Hindlimb muscle (tissue), 1 donor: ENCODE data around the gene SERINC2. TPM values are rescaled to one million over a fixed set of nuclear protein-coding genes. Genes with fewer than 3 reads are reported as not detected.
"Not testable (repeated sequence)": the region's sequence is repeated elsewhere in the genome, so short reads cannot be mapped to it uniquely, and the experiment has no call there.

ENCODE experiments used
- DNase-seq: peaks from one replicate; pipeline ENCODE4 v3.0.0-alpha.2; 2013
- polyA plus RNA-seq: library from polyadenylated mRNA; unstranded; fragments of 120-200 nt; gene quantifications from one replicate; pipeline ENCODE4 v1.2.1, GENCODE V29; 2013; ENCODE audit not compliant: insufficient read length

The SERINC2 gene
- polyA plus RNA-seq, 1 donor: 45.1 TPM

DNA sequence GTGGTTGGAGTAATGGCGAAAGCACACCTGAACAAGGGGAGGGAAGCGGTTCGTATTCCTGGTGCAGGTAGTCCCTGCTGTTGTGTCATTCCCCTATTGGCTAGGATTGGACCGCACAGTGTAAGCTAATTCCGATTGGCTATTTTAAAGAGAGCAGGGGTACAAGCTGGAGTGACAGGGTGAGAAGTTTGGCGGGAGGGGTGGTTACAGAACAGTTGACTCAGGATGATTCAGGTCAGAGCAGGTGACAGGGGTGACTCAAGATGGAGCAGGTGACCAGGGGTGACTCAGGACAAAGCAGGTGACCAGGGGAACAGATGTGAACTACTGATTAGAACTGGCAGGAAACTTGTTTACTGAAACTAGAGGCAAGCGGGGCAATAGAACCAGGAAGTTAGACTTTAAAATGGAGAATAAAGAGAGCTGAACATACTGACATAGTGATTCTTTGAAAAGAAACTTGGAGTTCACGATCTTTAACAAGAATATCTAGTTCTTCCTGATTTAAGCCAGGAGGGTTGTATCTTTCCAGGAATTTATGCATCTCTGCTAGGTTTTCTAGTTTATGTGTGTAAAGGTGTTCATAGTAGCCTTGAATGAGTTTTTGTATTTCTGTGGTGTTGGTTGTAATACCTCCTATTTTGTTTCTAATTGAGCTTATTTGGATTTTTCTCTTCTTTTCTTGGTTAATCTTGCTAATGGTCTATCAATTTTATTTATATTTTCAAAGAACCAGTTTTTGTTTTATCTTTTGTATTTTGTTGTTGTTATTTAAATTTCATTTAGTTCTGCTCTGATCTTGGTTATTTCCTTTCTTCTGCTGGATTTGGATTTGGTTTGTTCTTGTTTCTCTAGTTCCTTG is 58.7 kb downstream of the SERINC2 start:
- not testable (repeated sequence) for DNase-seq

DNA sequence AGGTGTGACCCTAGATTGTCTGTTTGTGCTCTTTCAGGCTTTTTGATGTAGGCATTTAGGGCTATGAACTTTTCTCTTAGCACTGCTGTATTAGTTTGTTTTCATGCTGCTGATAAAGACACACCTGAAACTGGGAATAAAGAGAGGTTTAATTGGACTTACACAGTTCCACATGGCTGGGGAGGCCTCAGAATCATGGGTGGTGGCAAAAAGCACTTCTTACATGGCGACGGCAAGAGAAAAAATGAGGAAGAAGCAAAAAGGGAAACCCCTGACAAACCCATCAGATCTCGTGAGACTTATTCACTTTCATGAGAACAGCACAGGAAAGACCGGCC is 59.3 kb downstream of the SERINC2 start:
- DNase-seq: not testable (repeated sequence)

DNA sequence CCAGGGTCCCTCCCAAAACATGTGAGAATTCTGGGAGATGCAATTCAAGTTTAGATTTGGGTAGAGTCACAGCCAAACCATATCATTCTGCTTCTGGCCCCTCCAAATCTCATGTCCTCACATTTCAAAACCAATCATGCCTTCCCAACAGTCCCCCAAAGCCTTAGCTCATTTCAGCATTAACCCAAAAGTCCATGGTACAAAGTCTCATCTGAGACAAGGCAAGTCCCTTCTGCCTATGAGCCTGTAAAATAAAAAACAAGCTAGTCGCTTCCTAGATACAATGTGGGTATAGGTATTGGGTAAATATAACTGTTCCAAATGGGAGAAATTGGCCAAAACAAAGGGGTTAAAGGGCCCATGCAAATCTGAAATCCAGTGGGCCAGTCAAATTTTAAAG is 59.7 kb downstream of the SERINC2 start:
- DNase-seq: not testable (repeated sequence)

DNA sequence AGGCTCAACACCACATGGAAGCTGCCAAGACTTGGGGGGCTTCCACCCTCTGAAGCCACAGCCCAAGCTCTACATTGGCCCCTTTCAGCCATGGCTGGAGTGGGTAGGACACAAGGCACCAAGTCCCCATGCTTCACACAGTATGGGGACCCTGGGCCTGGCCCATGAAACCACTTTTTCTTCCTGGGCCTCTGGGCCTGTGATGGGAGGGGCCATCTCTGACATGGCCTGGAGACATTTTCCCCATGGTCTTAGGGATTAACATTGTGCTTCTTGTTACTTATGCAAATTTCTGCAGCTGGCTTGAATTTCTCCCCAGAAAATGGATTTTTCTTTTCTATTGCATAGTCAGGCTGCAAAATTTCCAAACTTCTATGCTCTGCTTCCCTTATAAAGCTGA is 60.5 kb downstream of the SERINC2 start:
- DNase-seq: not testable (repeated sequence)

DNA sequence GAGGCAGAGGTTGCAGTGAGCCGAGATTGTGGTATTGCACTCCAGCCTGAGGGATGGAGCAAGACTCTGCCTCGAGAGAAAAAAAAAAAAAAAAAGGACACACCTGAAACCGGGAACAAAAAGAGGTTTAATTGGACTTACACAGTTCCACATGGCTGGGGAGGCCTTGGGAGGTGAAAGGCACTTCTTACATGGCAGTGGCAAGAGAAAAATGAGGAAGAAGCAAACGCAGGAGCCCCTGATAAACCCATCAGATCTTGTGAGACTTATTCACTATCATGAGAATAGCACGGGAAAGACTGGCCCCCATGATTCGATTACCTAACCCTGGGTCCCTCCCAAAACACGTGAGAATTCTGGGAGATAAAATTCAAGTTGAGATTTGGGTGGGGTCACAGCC is 61.6 kb downstream of the SERINC2 start:
- DNase-seq: not testable (repeated sequence)

DNA sequence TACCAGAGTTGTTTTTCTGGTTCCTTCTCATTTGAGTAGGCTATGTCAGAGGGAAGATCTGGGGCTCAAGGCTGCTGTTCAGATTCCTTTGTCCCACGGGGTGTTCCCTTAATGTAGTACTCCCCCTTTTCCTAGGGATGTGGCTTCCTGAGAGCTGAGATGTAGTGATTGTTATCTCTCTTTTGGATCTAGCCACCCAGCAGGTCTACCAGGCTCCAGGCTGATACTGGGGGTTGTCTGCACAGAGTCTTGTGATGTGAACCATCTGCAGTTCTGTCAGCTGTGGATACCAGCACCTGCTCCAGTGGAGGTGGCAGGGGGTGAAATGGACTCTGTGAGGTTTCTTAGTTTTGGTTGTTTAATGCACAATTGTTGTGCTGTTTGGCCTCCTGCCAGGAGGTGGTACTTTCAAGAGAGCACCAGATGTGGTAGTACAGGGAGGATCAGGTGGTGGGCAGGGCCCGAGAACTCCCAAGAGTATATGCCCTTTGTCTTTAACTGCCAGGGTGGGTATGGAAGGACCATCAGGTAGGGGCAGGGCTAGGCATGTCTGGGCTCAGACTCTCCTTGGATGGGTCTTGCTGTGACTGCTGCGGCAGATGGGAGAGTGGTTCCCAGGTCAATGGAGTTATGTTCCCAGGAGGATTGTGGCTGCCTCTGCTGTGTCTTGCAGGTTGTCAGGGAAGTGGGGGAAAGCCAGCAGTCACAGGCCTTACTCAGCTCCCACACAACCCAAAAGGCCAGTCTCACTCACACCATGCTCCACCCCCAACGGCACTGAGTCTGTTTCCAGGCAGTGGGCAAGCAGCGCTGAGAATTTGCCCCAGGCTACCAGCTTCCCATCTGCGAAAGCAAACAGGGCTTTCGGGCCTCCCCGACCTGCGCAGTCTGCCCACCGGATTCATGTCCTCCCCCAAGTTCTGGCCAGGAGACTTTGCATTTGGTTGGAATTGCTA is 64.2 kb downstream of the SERINC2 start:
- DNase-seq: no peak

DNA sequence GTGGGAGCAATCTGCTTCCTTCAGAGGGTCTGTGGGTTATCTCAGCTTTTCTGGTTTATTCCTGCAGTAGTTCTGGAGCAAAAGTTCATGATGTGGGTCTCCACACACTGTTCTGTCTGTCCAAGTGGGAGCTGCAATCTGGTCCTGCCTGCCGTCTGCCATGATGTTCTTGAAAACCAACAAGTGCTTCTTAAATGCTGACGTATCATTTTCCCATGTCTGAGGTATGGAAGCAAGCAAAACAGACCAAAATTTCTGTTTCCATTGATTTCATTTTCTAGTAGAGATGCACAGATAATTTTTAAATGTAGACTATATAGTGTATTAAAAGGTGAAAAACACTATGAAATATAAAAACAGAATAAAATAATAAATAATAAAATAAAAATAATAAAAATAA is 65.2 kb downstream of the SERINC2 start:
- DNase-seq: no peak

DNA sequence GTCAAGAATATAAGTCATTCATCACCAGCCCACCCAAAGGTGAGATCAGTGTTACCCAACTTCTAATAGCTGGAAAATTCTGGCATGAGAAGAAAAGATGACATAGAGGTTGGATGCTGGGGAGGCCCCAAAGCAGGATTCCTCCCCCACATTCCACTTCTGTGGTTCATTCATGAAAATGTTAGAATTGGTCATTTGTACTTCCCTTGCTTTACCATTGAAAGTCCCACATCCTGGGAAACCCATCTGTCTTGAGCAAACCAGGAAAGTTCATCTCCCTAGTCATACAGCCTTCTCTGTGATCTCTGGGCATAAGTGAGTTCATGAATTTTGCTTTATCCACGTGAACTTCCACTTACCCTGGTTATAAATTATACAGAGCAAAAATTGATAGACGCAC is 66.8 kb downstream of the SERINC2 start:
- no peak for DNase-seq

DNA sequence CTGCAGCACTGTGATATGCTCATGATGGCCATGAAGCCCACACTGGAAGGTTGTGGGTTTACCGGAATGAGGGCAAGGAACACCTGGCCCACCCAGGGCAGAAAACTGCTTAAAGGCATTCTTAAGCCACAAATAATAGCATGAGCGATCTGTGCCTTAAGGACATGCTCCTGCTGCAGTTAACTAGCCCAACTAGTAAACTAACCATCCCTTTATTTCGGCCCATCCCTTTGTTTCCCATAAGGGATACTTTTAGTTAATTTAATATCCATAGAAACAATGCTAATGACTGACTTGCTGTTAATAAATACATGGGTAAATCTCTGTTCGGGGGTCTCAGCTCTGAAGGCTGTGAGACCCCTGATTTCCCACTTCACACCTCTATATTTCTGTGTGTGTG is 67.4 kb downstream of the SERINC2 start:
- DNase-seq: not testable (repeated sequence)

DNA sequence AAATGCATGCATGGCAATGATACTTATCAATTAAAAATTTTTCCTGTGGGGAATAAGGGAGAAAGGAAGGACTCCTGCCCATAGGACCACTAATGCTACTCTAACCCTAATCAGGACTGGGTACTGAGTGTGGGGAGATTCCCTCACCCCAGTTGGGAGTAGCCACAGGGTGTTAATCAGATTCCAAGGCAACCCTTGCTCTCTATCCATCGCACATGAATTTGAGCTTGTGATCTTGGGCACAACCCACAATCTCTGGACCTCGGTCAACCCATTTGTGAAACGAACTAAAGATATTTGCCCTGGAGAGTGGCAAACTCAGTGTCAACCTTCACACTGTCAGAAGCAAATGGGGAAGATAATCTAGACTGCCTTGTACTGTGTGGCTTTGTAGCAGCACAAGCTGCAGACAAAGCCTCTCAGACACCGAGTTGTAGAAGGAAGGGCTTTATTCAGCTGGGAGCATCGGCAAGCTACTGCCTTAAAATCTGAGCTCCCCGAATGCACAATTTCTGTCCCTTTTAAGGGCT is 69.5 kb downstream of the SERINC2 start:
- DNase-seq: no peak

DNA sequence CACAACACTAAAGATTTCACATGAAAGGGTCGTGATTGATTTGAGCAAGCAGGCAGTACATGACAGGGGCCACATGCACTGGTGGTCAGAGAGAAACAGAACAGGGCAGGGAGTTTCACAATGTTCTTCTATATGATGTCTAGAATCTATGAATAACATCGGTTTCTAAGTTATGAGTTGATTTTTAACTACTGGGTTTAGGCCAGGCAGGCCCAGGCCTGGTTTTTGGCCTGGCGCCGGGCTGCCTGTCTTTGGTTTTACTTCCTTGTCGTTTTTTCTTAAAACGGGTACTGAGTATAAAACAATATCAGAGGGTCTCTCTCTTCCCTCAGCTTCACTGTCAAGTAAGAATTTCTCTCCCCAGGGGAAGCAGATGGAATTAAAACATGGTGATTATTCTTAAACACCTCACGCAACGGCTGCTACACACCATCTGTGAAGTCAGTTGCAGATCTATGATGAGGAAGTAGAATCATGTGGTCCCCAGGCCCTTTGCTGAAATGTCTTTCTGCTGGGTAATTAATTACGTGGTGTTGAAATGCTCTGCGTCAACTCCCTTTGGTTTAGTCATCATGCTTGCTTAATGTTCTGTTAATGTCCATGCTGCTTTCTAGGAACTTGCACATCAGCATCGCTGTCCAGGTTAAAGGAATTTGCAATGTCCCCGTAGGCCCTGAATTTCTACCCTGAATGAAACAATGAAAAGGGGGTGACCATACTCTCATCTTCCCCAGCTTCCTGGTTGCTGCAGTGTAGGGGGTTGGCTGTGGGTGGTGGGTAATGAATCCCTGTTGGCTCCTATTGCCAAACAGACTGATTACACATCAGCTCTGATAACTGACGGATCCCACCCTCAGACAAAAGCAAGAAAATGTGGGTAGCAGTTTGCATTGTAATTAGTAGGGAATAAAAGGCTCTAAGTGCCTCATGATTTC is 70.3 kb downstream of the SERINC2 start:
- peak; percentile 52 for DNase-seq

Other genes with a start within 250 kb of the SERINC2 start
- 1.8 TPM for gene NKAIN1, start 173.3 kb upstream of the SERINC2 start, polyA plus RNA-seq
- gene SNRNP40, start 116.4 kb upstream of the SERINC2 start, polyA plus RNA-seq: 37.0 TPM
- gene ZCCHC17, start 116.2 kb upstream of the SERINC2 start, polyA plus RNA-seq: 24.2 TPM
- gene FABP3, start 40.1 kb upstream of the SERINC2 start, polyA plus RNA-seq: 134 TPM
- 29.9 TPM for gene TINAGL1, start 163.3 kb downstream of the SERINC2 start, polyA plus RNA-seq
- 0.23 TPM for gene HCRTR1, start 204.5 kb downstream of the SERINC2 start, polyA plus RNA-seq
- gene PEF1, start 231.7 kb downstream of the SERINC2 start, polyA plus RNA-seq: 38.3 TPM